Omental fat pad (tissue), 4 donors: ENCODE measurements around the gene NEK5. TPM values are rescaled to one million over a fixed set of nuclear protein-coding genes. Genes with fewer than 3 reads are reported as not detected.
"Not testable (repeated sequence)": the region's sequence is repeated elsewhere in the genome, so short reads cannot be mapped to it uniquely, and the experiment has no call there.

ENCODE experiments used
- ATAC-seq: fragments of 150-250 bp; one replicate; pipeline ENCODE4 v1.9.1; 2016; ENCODE audit warnings: mild to moderate bottlenecking, moderate library complexity; ENCODE audit not compliant: low FRiP score
- DNase-seq: peaks from one replicate; pipeline ENCODE4 v3.0.0-alpha.2; 2019; ENCODE audit warnings: low spot score
- CTCF ChIP-seq, 3 donors: fragments of 450-650 bp; IDR thresholded peaks; one replicate each; pipeline ENCODE4 v1.5.1; 2016 to 2017; ENCODE audit warnings: antibody characterized with exemption in 3 of 3, mild to moderate bottlenecking in 3 of 3, moderate library complexity in 2 of 3
- total RNA-seq, 4 donors: library from RNA; depleted of rRNA; stranded (reverse); fragments of >200 nt; gene quantifications; one replicate each; pipeline ENCODE4 v1.1.0, GENCODE V29; 2016

NEK5 gene
- total RNA-seq, 4 donors from 2014 or later = 0.32 to 2.5 (median 0.52) TPM

DNA sequence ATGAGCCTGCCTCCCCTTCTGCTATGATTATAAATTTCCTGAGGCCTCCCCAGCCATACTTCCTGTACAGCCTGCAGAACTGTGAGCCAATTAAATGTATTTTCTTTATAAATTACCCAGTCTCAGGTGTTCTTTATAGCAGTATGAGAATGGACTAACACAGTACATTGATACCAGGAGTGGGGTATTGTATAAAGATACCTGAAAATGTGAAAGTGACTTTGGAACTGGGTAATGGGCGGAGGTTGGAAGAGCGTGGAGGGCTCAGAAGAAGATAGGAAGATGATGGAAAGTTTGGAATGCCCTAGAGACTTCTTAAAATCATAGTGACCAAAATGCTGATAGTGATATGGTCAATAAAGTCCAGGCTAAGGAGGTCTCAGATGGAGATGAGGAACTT lies 32.8 kb downstream of the NEK5 start:
- DNase-seq = no peak
- no peak for ATAC-seq

DNA sequence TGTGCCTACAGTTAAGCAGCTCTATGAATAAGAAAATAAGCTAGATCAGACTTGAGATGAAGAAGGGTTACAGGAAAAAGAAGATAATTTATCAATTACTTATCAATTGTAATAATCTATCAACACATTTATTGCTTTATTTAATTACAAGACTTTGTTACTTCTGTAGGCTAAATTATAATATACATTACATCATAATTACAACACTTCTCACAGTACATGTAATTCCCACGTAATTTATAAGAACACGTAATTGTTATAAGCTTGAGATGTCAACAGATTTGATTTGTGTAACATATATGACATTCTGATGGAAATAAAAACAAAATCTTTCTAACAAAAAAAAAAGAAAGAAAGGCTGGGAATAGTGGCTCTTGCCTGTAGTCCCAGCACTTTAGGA lies 36.8 kb downstream of the NEK5 start:
- no peak for TF ChIP-seq CTCF (IDR thresholded peaks at IDR 0.05)
- ATAC-seq (no peak), DNase-seq (no peak)

More for the DNA sequence above, 32.8 kb downstream of the NEK5 start:
- no peak for TF ChIP-seq CTCF (IDR thresholded peaks at IDR 0.05)

DNA sequence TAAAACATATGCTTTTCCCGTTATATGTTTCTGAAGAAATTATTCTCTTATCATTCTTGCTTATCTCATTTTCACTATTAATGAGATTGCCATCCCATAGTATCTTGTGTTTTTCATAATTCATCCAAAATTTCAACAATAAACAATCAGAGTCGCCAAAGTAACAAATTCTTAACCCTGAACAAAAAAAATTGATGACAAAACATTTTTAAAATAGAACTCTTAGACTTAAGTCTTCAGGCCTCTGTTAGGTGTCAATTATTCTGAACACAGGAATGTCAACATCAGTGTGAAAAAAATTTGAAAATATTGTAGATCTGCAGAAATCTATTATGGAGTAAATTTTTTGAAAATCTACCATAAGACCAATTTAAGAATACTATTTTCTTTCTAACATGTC lies 37.4 kb downstream of the NEK5 start:
- DNase-seq = no peak
- no peak for TF ChIP-seq CTCF (IDR thresholded peaks at IDR 0.05)
- no peak for ATAC-seq

- ATAC-seq = no peak
- TF ChIP-seq CTCF (IDR thresholded peaks at IDR 0.05) = no peak
- DNase-seq = no peak
Observed at GRCh38 chr13:52085421-52085820, 43.5 kb downstream of the NEK5 start.

DNA sequence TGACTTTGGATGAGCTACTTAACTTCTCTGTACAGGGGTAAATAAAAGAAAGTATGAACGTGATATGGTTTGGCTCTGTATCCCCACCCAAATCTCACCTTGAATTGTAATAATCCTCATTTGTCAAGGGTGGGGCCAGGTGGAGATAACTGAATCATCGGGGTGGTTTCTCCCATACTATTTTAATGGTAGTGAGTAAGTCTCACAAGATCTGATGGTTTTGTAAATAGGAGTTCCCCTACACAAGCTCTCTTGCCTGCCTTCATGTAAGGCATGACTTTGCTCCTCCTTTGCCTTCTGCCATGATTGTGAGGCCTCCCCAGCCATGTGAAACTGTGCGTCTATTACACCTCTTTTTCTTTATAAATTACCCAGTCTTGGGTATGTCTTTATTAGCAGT lies 43.9 kb downstream of the NEK5 start:
- ATAC-seq, DNase-seq: not testable (repeated sequence)

DNA sequence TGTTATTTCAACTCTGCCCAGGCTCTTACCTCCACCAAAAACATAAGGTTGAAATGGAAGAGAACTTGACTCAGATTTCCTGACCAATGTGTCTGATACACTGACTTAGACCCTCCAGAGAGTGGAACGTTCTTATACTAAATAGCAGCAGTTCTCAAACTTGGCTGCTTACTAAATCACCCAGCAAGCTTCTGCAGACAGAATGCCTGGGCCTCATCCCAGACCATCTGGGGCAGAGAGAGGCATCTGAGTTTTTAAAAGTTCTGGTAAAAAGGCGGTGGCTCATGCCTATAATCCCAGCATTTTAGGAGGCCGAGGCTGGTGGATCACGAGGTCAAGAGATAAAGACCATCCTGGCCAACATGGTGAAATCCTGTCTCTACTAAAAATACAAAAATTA lies 46.3 kb downstream of the NEK5 start:
- DNase-seq = no peak

DNA sequence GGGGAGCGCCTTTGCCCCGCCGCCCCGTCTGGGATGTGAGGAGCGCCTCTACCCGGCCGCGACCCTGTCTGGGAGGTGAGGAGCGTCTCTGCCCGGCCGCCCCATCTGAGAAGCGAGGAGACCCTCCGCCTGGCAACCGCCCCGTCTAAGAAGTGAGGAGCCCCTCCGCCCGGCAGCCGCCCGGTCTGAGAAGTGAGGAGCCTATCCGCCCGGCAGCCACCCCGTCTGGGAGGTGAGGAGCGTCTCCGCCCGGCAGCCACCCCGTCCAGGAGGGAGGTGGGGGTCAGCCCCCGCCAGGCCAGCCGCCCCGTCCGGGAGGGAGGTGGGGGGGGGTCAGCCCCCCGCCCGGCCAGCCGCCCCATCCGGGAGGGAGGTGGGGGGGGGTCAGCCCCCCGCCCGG lies 49.0 kb downstream of the NEK5 start:
- not testable (repeated sequence) for DNase-seq, ATAC-seq

More for the DNA sequence above, 46.3 kb downstream of the NEK5 start:
- no peak for ATAC-seq
- TF ChIP-seq CTCF (IDR thresholded peaks at IDR 0.05) = no peak

- DNase-seq (no peak), ATAC-seq (no peak)
Observed at GRCh38 chr13:52070929-52071523, 57.8 kb downstream of the NEK5 start.

More at GRCh38 chr13:52070929-52071523, 57.8 kb downstream of the NEK5 start:
- no peak for TF ChIP-seq CTCF (IDR thresholded peaks at IDR 0.05)
